ENCODE results near the gene ADAD1. TPM values are rescaled to one million over a fixed set of nuclear protein-coding genes. Genes with fewer than 3 reads are reported as not detected.

Gene ADAD1
- total and polyA plus RNA-seq, 4 experiments from 2014 or later = not detected

DNA sequence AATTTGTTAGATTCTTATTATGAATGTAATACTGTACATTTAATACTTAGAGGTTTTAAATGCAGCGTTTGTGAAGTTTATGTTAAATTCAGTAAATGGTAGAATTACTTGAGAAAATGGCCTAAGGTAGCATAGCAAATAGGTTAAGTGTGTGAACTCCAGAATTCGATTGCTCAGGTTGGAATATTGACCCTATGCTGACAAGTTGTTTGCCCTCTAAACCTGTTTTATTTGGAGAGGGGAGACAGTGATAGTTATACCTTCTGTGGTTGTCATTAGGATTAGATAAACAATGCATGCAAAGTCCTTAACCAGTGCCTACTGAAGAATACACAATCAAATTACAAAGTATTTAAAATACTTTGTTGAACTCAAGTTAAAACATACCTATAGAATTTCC is 5.4 kb downstream of the ADAD1 start:
- POLR2A ChIA-PET (ENCODE audit: partially characterized antibody) = no interaction called here
- Mint-ChIP-seq H3K9me3 (peaks cover 3 to 31% (median 20%) of the 10 kb centered on the region in 8 donors), H3K4me3 (no peak overlapping the region), H3K36me3 (peaks cover 6 to 15% of the 10 kb centered on the region in 2 donors), H3K27ac (no peak overlapping the region), H3K4me1 (no peaks in the 10 kb centered on the region), H3K27me3 (no peaks in the 10 kb centered on the region)
- intact Hi-C loops (cut with micrococcal nuclease) = no loop called here
- no peaks in the 10 kb centered on the region for H3K36me3 ChIP-seq (ENCODE audit: insufficient read depth, low read length)
- CTCF ChIA-PET (ENCODE audit: partially characterized antibody) = no interaction called here
- H3K9me3 ChIP-seq (ENCODE audit: control insufficient read depth in 1 of 2, low read length in 2 of 2) = no peaks in the 10 kb centered on the region
- H3K4me3 ChIP-seq (ENCODE audit: low read length in 2 of 2) = no peak overlapping the region
- no peak for DNase-seq
- H3K27ac ChIP-seq (ENCODE audit: low read depth, low read length) = no peak overlapping the region
- H3K4me1 ChIP-seq (ENCODE audit: insufficient read depth, low read length) = no peaks in the 10 kb centered on the region
- no peaks in the 10 kb centered on the region for H3K27me3 ChIP-seq (ENCODE audit: insufficient read depth, low read length)

DNA sequence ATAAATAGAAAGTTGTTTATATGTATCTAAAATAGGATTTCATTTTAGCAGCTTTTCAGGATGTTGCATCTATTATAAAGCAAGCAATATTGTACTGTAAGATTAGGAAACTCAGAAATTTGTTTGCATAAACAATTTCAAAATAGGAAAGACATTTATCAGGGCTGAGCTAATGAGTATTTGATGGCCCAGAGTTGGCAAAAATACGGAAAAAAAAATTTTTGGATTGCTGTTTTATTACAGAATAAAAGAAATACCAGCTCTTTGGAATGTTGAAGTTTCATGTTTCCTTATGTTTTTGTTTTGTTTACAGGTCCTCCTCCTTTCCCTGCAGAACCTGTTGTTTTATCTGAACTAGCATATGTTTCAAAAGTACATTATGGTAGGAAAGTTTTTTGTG is 14.5 kb downstream of the ADAD1 start:
- Histone ChIP-seq H3K4me3 (ENCODE audit: low read length in 2 of 2) (no peak overlapping the region), H3K27ac (ENCODE audit: low read depth, low read length) (no peak overlapping the region), H3K27me3 (ENCODE audit: insufficient read depth, low read length) (no peaks in the 10 kb centered on the region), H3K9me3 (ENCODE audit: control insufficient read depth in 1 of 2, low read length in 2 of 2) (no peaks in the 10 kb centered on the region), H3K4me1 (ENCODE audit: insufficient read depth, low read length) (no peaks in the 10 kb centered on the region), H3K36me3 (ENCODE audit: insufficient read depth, low read length) (no peaks in the 10 kb centered on the region)
- H3K36me3 Mint-ChIP-seq = peaks cover 6 to 19% of the 10 kb centered on the region in 2 donors
- ChIA-PET POLR2A (ENCODE audit: partially characterized antibody) (no interaction called here), CTCF (ENCODE audit: partially characterized antibody) (interaction anchor here (0.6 kb wide), 1 partner anchor 429 kb away, joined by 3 read pairs; no protein-coding TSS in a partner anchor)
- no peak overlapping the region for H3K27ac Mint-ChIP-seq
- H3K4me1 Mint-ChIP-seq = no peaks in the 10 kb centered on the region
- H3K9me3 Mint-ChIP-seq = peaks cover 1 to 21% (median 17%) of the 10 kb centered on the region in 8 donors
- intact Hi-C loops (cut with micrococcal nuclease) = no loop called here
- H3K27me3 Mint-ChIP-seq = no peaks in the 10 kb centered on the region
- no peak for DNase-seq
- no peak overlapping the region for H3K4me3 Mint-ChIP-seq

DNA sequence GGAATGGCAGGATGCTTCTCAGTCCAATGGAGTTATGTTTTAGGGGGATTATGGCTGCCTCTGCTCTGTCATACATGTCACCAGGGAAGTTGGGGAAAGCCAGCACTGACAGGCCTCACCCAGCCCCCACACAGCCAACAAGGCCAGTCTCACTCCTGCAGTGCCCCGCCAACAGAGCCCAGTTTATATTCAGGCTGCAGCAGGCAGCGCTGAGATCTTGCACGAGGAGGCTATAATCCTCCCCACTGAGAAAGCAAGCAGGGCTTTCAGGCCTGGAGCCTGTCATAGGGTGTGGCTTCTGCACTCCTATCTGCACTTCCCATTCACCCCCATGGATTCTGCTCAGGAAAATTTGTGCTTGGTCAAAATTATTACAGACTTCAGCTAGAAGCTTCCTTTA is 25.1 kb downstream of the ADAD1 start:
- no peaks in the 10 kb centered on the region for H3K27me3 ChIP-seq (ENCODE audit: insufficient read depth, low read length)
- DNase-seq = no peak
- Mint-ChIP-seq H3K4me1 (no peaks in the 10 kb centered on the region), H3K36me3 (no peaks in the 10 kb centered on the region), H3K27me3 (peaks cover 0 to 1% of the 10 kb centered on the region in 2 donors), H3K4me3 (no peak overlapping the region), H3K9me3 (peaks cover 0 to 11% (median 2%) of the 10 kb centered on the region in 8 donors), H3K27ac (no peak overlapping the region)
- intact Hi-C loops (cut with micrococcal nuclease) = no loop called here
- H3K9me3 ChIP-seq (ENCODE audit: control insufficient read depth in 1 of 2, low read length in 2 of 2) = no peaks in the 10 kb centered on the region
- ChIA-PET CTCF (ENCODE audit: partially characterized antibody) (no interaction called here), POLR2A (ENCODE audit: partially characterized antibody) (no interaction called here)
- no peaks in the 10 kb centered on the region for H3K4me1 ChIP-seq (ENCODE audit: insufficient read depth, low read length)
- no peak overlapping the region for H3K27ac ChIP-seq (ENCODE audit: low read depth, low read length)
- H3K4me3 ChIP-seq (ENCODE audit: low read length in 2 of 2) = no peak overlapping the region
- no peaks in the 10 kb centered on the region for H3K36me3 ChIP-seq (ENCODE audit: insufficient read depth, low read length)

DNA sequence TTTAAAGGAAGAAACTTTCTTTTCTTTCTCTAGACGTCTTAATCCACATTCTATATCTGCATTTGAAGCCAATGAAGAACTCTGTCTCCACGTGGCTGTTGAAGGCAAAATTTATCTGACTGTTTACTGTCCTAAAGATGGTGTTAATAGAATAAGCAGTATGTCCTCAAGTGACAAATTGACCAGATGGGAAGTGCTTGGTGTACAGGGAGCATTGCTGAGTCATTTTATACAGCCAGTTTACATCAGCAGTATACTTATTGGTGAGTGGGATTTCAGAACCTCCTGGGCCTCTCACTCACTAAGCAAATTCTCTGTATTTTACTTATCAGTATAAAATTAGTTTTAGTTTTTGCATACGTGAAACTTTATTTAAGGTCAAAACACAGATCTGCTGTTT is 33.7 kb downstream of the ADAD1 start:
- no peak for DNase-seq
- H3K4me3 Mint-ChIP-seq = no peak overlapping the region

DNA sequence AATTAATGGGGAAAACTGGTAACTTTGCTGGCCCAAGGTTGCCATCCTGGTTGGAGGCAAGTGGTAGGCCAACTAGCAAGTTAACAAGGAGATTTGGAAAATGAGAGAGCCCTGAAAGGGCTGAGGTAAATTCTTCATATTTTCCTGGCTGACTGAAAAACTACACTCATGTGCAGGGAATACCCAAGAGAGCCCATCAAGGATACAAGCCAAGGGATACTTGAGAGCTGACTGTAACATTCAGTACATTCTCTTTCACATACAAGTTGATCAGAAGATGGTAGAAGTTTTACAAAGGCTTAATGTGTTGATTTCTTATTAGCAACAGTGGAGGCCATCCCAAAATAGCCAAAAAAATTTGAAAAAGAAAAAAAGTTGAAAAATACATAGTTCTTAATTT is 44.4 kb downstream of the ADAD1 start:
- H3K27me3 ChIP-seq (ENCODE audit: insufficient read depth, low read length) = no peaks in the 10 kb centered on the region
- ChIA-PET CTCF (ENCODE audit: partially characterized antibody) (no interaction called here), POLR2A (ENCODE audit: partially characterized antibody) (no interaction called here)
- H3K36me3 ChIP-seq (ENCODE audit: insufficient read depth, low read length) = no peaks in the 10 kb centered on the region
- no peaks in the 10 kb centered on the region for H3K4me1 ChIP-seq (ENCODE audit: insufficient read depth, low read length)
- no peak for DNase-seq
- no peak overlapping the region for H3K27ac Mint-ChIP-seq
- no peaks in the 10 kb centered on the region for H3K9me3 ChIP-seq (ENCODE audit: control insufficient read depth in 1 of 2, low read length in 2 of 2)
- H3K4me3 ChIP-seq (ENCODE audit: low read length in 2 of 2) = no peak overlapping the region
- peaks cover 0 to 4% of the 10 kb centered on the region in 2 donors for H3K36me3 Mint-ChIP-seq
- H3K27ac ChIP-seq (ENCODE audit: low read depth, low read length) = no peak overlapping the region
- peaks cover 3 to 13% (median 10%) of the 10 kb centered on the region in 8 donors for H3K9me3 Mint-ChIP-seq
- H3K27me3 Mint-ChIP-seq = no peaks in the 10 kb centered on the region
- no peaks in the 10 kb centered on the region for H3K4me1 Mint-ChIP-seq
- no peak overlapping the region for H3K4me3 Mint-ChIP-seq
- intact Hi-C loops (cut with micrococcal nuclease) = no loop called here

More for the DNA sequence above, 33.7 kb downstream of the ADAD1 start:
- H3K27me3 Mint-ChIP-seq = peaks cover 0 to 1% of the 10 kb centered on the region in 2 donors
- H3K27me3 ChIP-seq (ENCODE audit: insufficient read depth, low read length) = no peaks in the 10 kb centered on the region
- H3K4me1 Mint-ChIP-seq = no peaks in the 10 kb centered on the region
- no peaks in the 10 kb centered on the region for H3K36me3 Mint-ChIP-seq
- H3K9me3 Mint-ChIP-seq = no peaks in the 10 kb centered on the region
- CTCF ChIA-PET (ENCODE audit: partially characterized antibody) = no interaction called here
- intact Hi-C loops (cut with micrococcal nuclease) = no loop called here
- no peaks in the 10 kb centered on the region for H3K36me3 ChIP-seq (ENCODE audit: insufficient read depth, low read length)
- POLR2A ChIA-PET (ENCODE audit: partially characterized antibody) = no interaction called here
- H3K4me1 ChIP-seq (ENCODE audit: insufficient read depth, low read length) = no peaks in the 10 kb centered on the region
- H3K27ac Mint-ChIP-seq = peak overlapping the region in 1 of 7 donors; percentile 10
- H3K9me3 ChIP-seq (ENCODE audit: control insufficient read depth in 1 of 2, low read length in 2 of 2) = no peaks in the 10 kb centered on the region
- H3K4me3 ChIP-seq (ENCODE audit: low read length in 2 of 2) = no peak overlapping the region
- no peak overlapping the region for H3K27ac ChIP-seq (ENCODE audit: low read depth, low read length)

DNA sequence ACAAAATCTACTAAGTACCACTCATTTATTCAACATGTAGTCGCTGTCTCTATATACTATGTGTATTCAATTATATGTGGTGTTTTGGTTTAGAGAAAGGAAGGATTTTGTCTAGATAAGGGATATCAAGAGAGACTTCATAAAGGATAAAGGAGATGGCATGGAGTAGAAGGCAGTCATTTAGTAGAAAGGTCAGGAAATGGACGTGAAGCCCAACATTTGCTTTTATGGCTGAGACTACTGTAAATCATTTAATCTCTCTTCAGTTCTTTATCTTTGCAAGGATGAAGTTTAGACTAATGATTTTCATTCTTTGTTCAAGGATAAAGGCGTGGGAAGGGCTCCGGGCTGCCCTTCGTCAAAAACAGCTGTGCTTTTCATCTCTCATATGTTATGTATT is 52.5 kb downstream of the ADAD1 start:
- no peak overlapping the region for H3K4me3 Mint-ChIP-seq
- no peak overlapping the region for H3K27ac Mint-ChIP-seq
- Histone ChIP-seq H3K4me1 (ENCODE audit: insufficient read depth, low read length) (peaks cover 24% of the 10 kb centered on the region), H3K27me3 (ENCODE audit: insufficient read depth, low read length) (no peaks in the 10 kb centered on the region), H3K4me3 (ENCODE audit: low read length in 2 of 2) (no peak overlapping the region), H3K9me3 (ENCODE audit: control insufficient read depth in 1 of 2, low read length in 2 of 2) (no peaks in the 10 kb centered on the region), H3K27ac (ENCODE audit: low read depth, low read length) (no peak overlapping the region), H3K36me3 (ENCODE audit: insufficient read depth, low read length) (no peaks in the 10 kb centered on the region)
- no peaks in the 10 kb centered on the region for H3K27me3 Mint-ChIP-seq
- H3K9me3 Mint-ChIP-seq = no peaks in the 10 kb centered on the region
- ChIA-PET CTCF (ENCODE audit: partially characterized antibody) (no interaction called here), POLR2A (ENCODE audit: partially characterized antibody) (no interaction called here)
- intact Hi-C loops (cut with micrococcal nuclease) = no loop called here
- peaks cover 26 to 37% (median 30%) of the 10 kb centered on the region in 4 donors for H3K4me1 Mint-ChIP-seq
- no peak for DNase-seq
- no peaks in the 10 kb centered on the region for H3K36me3 Mint-ChIP-seq

DNA sequence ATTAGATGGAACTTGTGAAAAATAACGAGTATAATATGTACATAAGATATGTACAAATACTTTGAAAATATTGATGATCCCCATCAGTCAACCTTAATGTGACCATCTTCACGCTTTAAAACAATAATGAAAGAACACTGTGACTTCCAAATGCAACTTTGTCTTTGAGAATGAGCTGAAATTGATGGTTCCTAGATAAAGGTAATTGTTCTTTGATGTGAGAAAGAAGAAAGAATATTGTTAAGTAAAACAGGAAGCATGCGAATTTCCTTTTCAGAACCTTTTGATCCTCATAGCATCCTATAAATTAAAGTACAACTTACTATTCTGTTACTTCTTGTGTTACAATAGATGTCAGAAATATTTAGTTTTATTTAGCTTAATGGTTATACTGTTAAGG is 55.5 kb downstream of the ADAD1 start:
- intact Hi-C loops (cut with micrococcal nuclease) = loop anchor here (2.0 kb wide), 1 partner anchor 23 kb away; the partner anchor contains the start of gene IL2
- peak in 4 of 5 donors; percentile 39 to 49 (median 47) for DNase-seq
- H3K9me3 Mint-ChIP-seq = no peaks in the 10 kb centered on the region
- peak overlapping the region in 5 of 7 donors; percentile 14 to 60 (median 37) for H3K27ac Mint-ChIP-seq
- no peaks in the 10 kb centered on the region for H3K27me3 ChIP-seq (ENCODE audit: insufficient read depth, low read length)
- no peaks in the 10 kb centered on the region for H3K9me3 ChIP-seq (ENCODE audit: control insufficient read depth in 1 of 2, low read length in 2 of 2)
- H3K4me3 Mint-ChIP-seq = peak overlapping the region in 7 of 8 donors; percentile 15 to 63 (median 53)
- peaks cover 24% of the 10 kb centered on the region for H3K4me1 ChIP-seq (ENCODE audit: insufficient read depth, low read length)
- no peaks in the 10 kb centered on the region for H3K27me3 Mint-ChIP-seq
- no peak overlapping the region for H3K27ac ChIP-seq (ENCODE audit: low read depth, low read length)
- H3K36me3 Mint-ChIP-seq = no peaks in the 10 kb centered on the region
- H3K4me3 ChIP-seq (ENCODE audit: low read length in 2 of 2) = no peak overlapping the region
- peaks cover 26 to 37% (median 30%) of the 10 kb centered on the region in 4 donors for H3K4me1 Mint-ChIP-seq
- H3K36me3 ChIP-seq (ENCODE audit: insufficient read depth, low read length) = no peaks in the 10 kb centered on the region
- CTCF ChIA-PET (ENCODE audit: partially characterized antibody) = interaction anchor here (2.3 kb wide), 1 partner anchor 144 kb away, joined by 6 read pairs; no protein-coding TSS in a partner anchor
- POLR2A ChIA-PET (ENCODE audit: partially characterized antibody) = interaction anchor here (1.2 to 1.3 kb wide), 3 partner anchors 13 to 144 kb away, joined by 3 to 4 read pairs (median 3); no protein-coding TSS in a partner anchor
